Testis (tissue), 3 donors: ENCODE data around the gene ZMIZ1. TPM values are rescaled to one million over a fixed set of nuclear protein-coding genes. Genes with fewer than 3 reads are reported as not detected.

ENCODE experiments used
- DNase-seq: peaks from one replicate; pipeline ENCODE4 v3.0.0-alpha.2; 2019
- H3K27ac ChIP-seq, 2 donors: fragments of 200-600 bp; sonication (generic); one replicate each; pipeline ENCODE4 v1.5.1; 2019
- H3K27me3 ChIP-seq: fragments of 200-600 bp; sonication (generic); one replicate; pipeline ENCODE4 v1.5.1; 2019
- H3K36me3 ChIP-seq: fragments of 200-600 bp; sonication (generic); one replicate; pipeline ENCODE4 v1.5.1; 2017; ENCODE audit warnings: low read depth; ENCODE audit errors: missing control alignments
- H3K4me1 ChIP-seq: fragments of 200-600 bp; sonication (generic); one replicate; pipeline ENCODE4 v1.5.1; 2019
- H3K4me3 ChIP-seq, 2 donors: fragments of 200-600 bp; sonication (generic); one replicate each; pipeline ENCODE4 v1.5.1; 2017 to 2019
- H3K9me3 ChIP-seq: fragments of 200-600 bp; sonication (generic); one replicate; pipeline ENCODE4 v1.5.1; 2017
- CTCF ChIP-seq, 3 experiments: fragments of 450-650 bp in 2 of 3; fragments of 200-600 bp in 1 of 3; sonication (generic) in 1 of 3; IDR thresholded peaks; one replicate each; pipeline ENCODE4 v1.5.1; 2016 to 2019; ENCODE audit warnings: antibody characterized with exemption in 3 of 3, mild to moderate bottlenecking in 2 of 3, moderate library complexity in 1 of 3
- POLR2A ChIP-seq: fragments of 450-650 bp; IDR thresholded peaks from one replicate; pipeline ENCODE4 v1.6.1; 2017; ENCODE audit warnings: antibody characterized with exemption, mild to moderate bottlenecking, moderate library complexity
- WGBS, 2 donors: methylation state at CpG; one replicate each; pipeline ENCODE4 v1.1.5; 2018; 5-methylcytosine and 5-hydroxymethylcytosine counted together
- intact Hi-C: fragments of 100-400 bp; cut with DNase I; formaldehyde crosslinking; loops from one replicate; pipeline ENCODE4 v1.15.1; 2023; ENCODE audit warnings: low total_unique reads
- polyA plus RNA-seq: library from polyadenylated mRNA; stranded (reverse); fragments of 350-450 nt; fragmentation: Illumina TruSeq; extraction: RNeasy Lipid Tissue Mini Kit (QIAGEN cat#74804); gene quantifications from one replicate; pipeline ENCODE4 v1.2.3, GENCODE V29; 2014; ENCODE audit warnings: low read depth, low replicate concordance; ENCODE audit not compliant: insufficient read depth
- total RNA-seq, 2 donors: library from RNA; depleted of rRNA; stranded (reverse); fragments of >200 nt; gene quantifications; one replicate each; pipeline ENCODE4 v1.2.3, GENCODE V29; 2016

The ZMIZ1 gene
- total and polyA plus RNA-seq, 3 donors from 2014 or later: 15.2 to 22.0 (median 18.8) TPM

GRCh38 chr10:79147796-79148451, 79.2 kb downstream of the ZMIZ1 start:
- H3K36me3 ChIP-seq: no peaks in the 10 kb centered on the region
- 40 to 58% methylated on average over 5 to 7 of the region's 7 CpGs for WGBS, 2 donors

GRCh38 chr10:79148452-79149344, 79.9 kb downstream of the ZMIZ1 start:
- no peak overlapping the region for H3K4me3 ChIP-seq
- H3K27ac ChIP-seq: peak overlapping the region; percentile 68 to 76
- no peaks in the 10 kb centered on the region for H3K36me3 ChIP-seq
- H3K9me3 ChIP-seq: no peaks in the 10 kb centered on the region
- peaks cover 49% of the 10 kb centered on the region for H3K4me1 ChIP-seq
- 51 to 67% methylated on average over 13 to 16 of the region's 16 CpGs for WGBS, 2 donors
- peak; percentile 60 for DNase-seq
- intact Hi-C loops: no loop called here
- H3K27me3 ChIP-seq: no peaks in the 10 kb centered on the region
- TF ChIP-seq CTCF (IDR thresholded peaks at IDR 0.05) (no peak), POLR2A (no peak)

More at GRCh38 chr10:79147796-79148451, 79.2 kb downstream of the ZMIZ1 start:
- no peak for DNase-seq
- Histone ChIP-seq H3K27me3 (no peaks in the 10 kb centered on the region), H3K27ac (peak overlapping the region; percentile 68 to 76), H3K4me1 (peaks cover 49% of the 10 kb centered on the region), H3K9me3 (no peaks in the 10 kb centered on the region), H3K4me3 (no peak overlapping the region)
- no peak for TF ChIP-seq POLR2A
- TF ChIP-seq CTCF (IDR thresholded peaks at IDR 0.05): no peak
- intact Hi-C loops: no loop called here

- Histone ChIP-seq H3K4me3 (no peak overlapping the region), H3K27ac (peak overlapping the region; percentile 63 to 76), H3K27me3 (no peaks in the 10 kb centered on the region), H3K9me3 (no peaks in the 10 kb centered on the region), H3K4me1 (peaks cover 49% of the 10 kb centered on the region), H3K36me3 (no peaks in the 10 kb centered on the region)
- intact Hi-C loops: no loop called here
- no peak for DNase-seq
- WGBS, 2 donors: 53 to 70% methylated on average over 2 to 3 of the region's 3 CpGs
- TF ChIP-seq CTCF (IDR thresholded peaks at IDR 0.05): no peak
- TF ChIP-seq POLR2A: no peak
Observed at GRCh38 chr10:79149345-79149661, 80.5 kb downstream of the ZMIZ1 start.

- DNase-seq: peak; percentile 62
- TF ChIP-seq POLR2A (no peak), CTCF (IDR thresholded peaks at IDR 0.05) (no peak)
- intact Hi-C loops: no loop called here
- Histone ChIP-seq H3K27me3 (no peaks in the 10 kb centered on the region), H3K27ac (peak overlapping the region; percentile 63 to 76), H3K36me3 (no peaks in the 10 kb centered on the region), H3K9me3 (no peaks in the 10 kb centered on the region), H3K4me1 (peaks cover 49% of the 10 kb centered on the region), H3K4me3 (no peak overlapping the region)
- WGBS, 2 donors: 46 to 77% methylated on average over 8 to 27 of the region's 27 CpGs
Observed at GRCh38 chr10:79149662-79150443, 81.1 kb downstream of the ZMIZ1 start.
